OCI-LY1 (cell line): Measurements from ENCODE around the gene TJP1.
"Not testable (repeated sequence)": the region's sequence is repeated elsewhere in the genome, so short reads cannot be mapped to it uniquely, and the experiment has no call there.

Source experiments
- H2AFZ ChIP-seq: fragments of 200-600 bp; sonication (generic), shearing (Covaris generic); 2 replicates; pipeline ENCODE4 v1.6.0; 2014; ENCODE audit warnings: antibody characterized with exemption, mild to moderate bottlenecking, low read length
- H3F3A ChIP-seq: fragments of 200-600 bp; sonication (generic), shearing (Covaris generic); 2 replicates; pipeline ENCODE4 v1.6.0; 2014; ENCODE audit warnings: mild to moderate bottlenecking, antibody characterized with exemption, low read length, moderate library complexity; ENCODE audit not compliant: insufficient read depth
- H3K27ac ChIP-seq: fragments of 200-600 bp; sonication (generic); 2 replicates; pipeline ENCODE4 v1.5.1; 2014; ENCODE audit warnings: low read length, mixed run types, mild to moderate bottlenecking, low read depth; ENCODE audit not compliant: poor library complexity, severe bottlenecking
- H3K27me3 ChIP-seq: fragments of 200-600 bp; sonication (generic); 2 replicates; pipeline ENCODE4 v1.6.0; 2014; ENCODE audit warnings: antibody characterized with exemption, mild to moderate bottlenecking, low read length, moderate library complexity; ENCODE audit not compliant: insufficient read depth
- H3K36me3 ChIP-seq: fragments of 200-600 bp; sonication (generic); 2 replicates; pipeline ENCODE4 v1.6.1; 2014; ENCODE audit warnings: mild to moderate bottlenecking, antibody characterized with exemption, low read length, moderate library complexity, mixed read lengths; ENCODE audit not compliant: insufficient read depth
- H3K4me1 ChIP-seq: fragments of 200-600 bp; sonication (generic); 2 replicates; pipeline ENCODE4 v1.5.1; 2014; ENCODE audit warnings: mild to moderate bottlenecking, low read length, moderate library complexity; ENCODE audit not compliant: insufficient read depth, severe bottlenecking
- H3K4me2 ChIP-seq: fragments of 200-600 bp; sonication (generic), shearing (Covaris generic); 2 replicates; pipeline ENCODE4 v1.6.1; 2014; ENCODE audit warnings: low read length
- H3K4me3 ChIP-seq: fragments of 200-600 bp; sonication (generic); 2 replicates; pipeline ENCODE4 v1.5.1; 2014; ENCODE audit warnings: low read length, low read depth, mild to moderate bottlenecking, mixed read lengths; ENCODE audit not compliant: poor library complexity, severe bottlenecking
- H3K79me2 ChIP-seq: fragments of 200-600 bp; shearing (Covaris generic); 2 replicates; pipeline ENCODE4 v1.6.1; 2016; ENCODE audit warnings: mixed run types, low read length, mixed read lengths; ENCODE audit not compliant: insufficient read depth
- H3K9ac ChIP-seq: fragments of 200-600 bp; sonication (generic), shearing (Covaris generic); 2 replicates; pipeline ENCODE4 v1.6.1; 2014; ENCODE audit warnings: mild to moderate bottlenecking, low read length, mixed read lengths
- H3K9me2 ChIP-seq: fragments of 200-600 bp; sonication (generic), shearing (Covaris generic); 2 replicates; pipeline ENCODE4 v1.6.1; 2014; ENCODE audit warnings: low read depth, mild to moderate bottlenecking, low read length, mixed read lengths
- H3K9me3 ChIP-seq: fragments of 200-600 bp; shearing (Covaris generic); 2 replicates; pipeline ENCODE4 v1.6.1; 2014; ENCODE audit warnings: low read length, mixed read lengths
- H4K20me1 ChIP-seq: fragments of 200-600 bp; sonication (generic), shearing (Covaris generic); 2 replicates; pipeline ENCODE4 v1.6.0; 2016; ENCODE audit warnings: mild to moderate bottlenecking, low read length; ENCODE audit not compliant: insufficient read depth
- CTCF ChIP-seq: fragments of 200-600 bp; sonication (generic), shearing (Covaris generic); IDR thresholded peaks from 2 replicates; pipeline ENCODE4 v1.5.1; 2017; ENCODE audit warnings: mild to moderate bottlenecking, antibody characterized with exemption, low read length, moderate library complexity, mixed read lengths
- EZH2 ChIP-seq: fragments of 200-600 bp; sonication (generic), shearing (Covaris generic); IDR thresholded peaks from 2 replicates; pipeline ENCODE4 v1.8.0; 2017; ENCODE audit warnings: borderline replicate concordance, mixed run types, mild to moderate bottlenecking, antibody characterized with exemption, low read length, moderate library complexity, mixed read lengths

The TJP1 gene

GRCh38 chr15:29756358-29757267, 65.7 kb downstream of the TJP1 start:
- Histone ChIP-seq H3F3A (no peaks in the 10 kb centered on the region), H4K20me1 (no peaks in the 10 kb centered on the region), H3K9ac (no peak overlapping the region), H3K9me2 (no peaks in the 10 kb centered on the region), H3K4me2 (no peak overlapping the region), H3K36me3 (no peaks in the 10 kb centered on the region), H3K27ac (no peak overlapping the region), H3K4me1 (no peaks in the 10 kb centered on the region), H2AFZ (no peak overlapping the region), H3K27me3 (no peaks in the 10 kb centered on the region), H3K9me3 (no peaks in the 10 kb centered on the region), H3K4me3 (no peak overlapping the region), H3K79me2 (no peaks in the 10 kb centered on the region)
- TF ChIP-seq CTCF (no peak), EZH2 (no peak)

GRCh38 chr15:29754009-29754408, 68.3 kb downstream of the TJP1 start:
- H3K27ac ChIP-seq, H3K4me1 ChIP-seq, H2AFZ ChIP-seq, H3K36me3 ChIP-seq, H3K9me2 ChIP-seq, H3K27me3 ChIP-seq, H3K4me2 ChIP-seq, H3K79me2 ChIP-seq, H3K9me3 ChIP-seq, H3K4me3 ChIP-seq, H3F3A ChIP-seq, H4K20me1 ChIP-seq, H3K9ac ChIP-seq: not testable (repeated sequence)

- H3K36me3 ChIP-seq = no peaks in the 10 kb centered on the region
- no peak overlapping the region for H3K4me3 ChIP-seq
- no peaks in the 10 kb centered on the region for H3K79me2 ChIP-seq
- no peaks in the 10 kb centered on the region for H3K9me3 ChIP-seq
- H3F3A ChIP-seq = no peaks in the 10 kb centered on the region
- no peaks in the 10 kb centered on the region for H3K9me2 ChIP-seq
- no peak overlapping the region for H2AFZ ChIP-seq
- H4K20me1 ChIP-seq = no peaks in the 10 kb centered on the region
- no peak overlapping the region for H3K4me2 ChIP-seq
- no peak overlapping the region for H3K9ac ChIP-seq
- H3K27ac ChIP-seq = no peak overlapping the region
- no peaks in the 10 kb centered on the region for H3K27me3 ChIP-seq
- TF ChIP-seq CTCF (no peak), EZH2 (no peak)
- no peaks in the 10 kb centered on the region for H3K4me1 ChIP-seq
These were observed 68.8 kb downstream of the TJP1 start for GRCh38 chr15:29753506-29753905.

- Histone ChIP-seq H3K4me3 (no peak overlapping the region), H3K36me3 (no peaks in the 10 kb centered on the region), H3K9me2 (no peaks in the 10 kb centered on the region), H3K27ac (no peak overlapping the region), H3F3A (no peaks in the 10 kb centered on the region), H4K20me1 (no peaks in the 10 kb centered on the region), H3K4me1 (no peaks in the 10 kb centered on the region), H3K27me3 (no peaks in the 10 kb centered on the region), H3K9ac (no peak overlapping the region), H2AFZ (no peak overlapping the region), H3K79me2 (no peaks in the 10 kb centered on the region), H3K9me3 (no peaks in the 10 kb centered on the region), H3K4me2 (no peak overlapping the region)
- TF ChIP-seq CTCF (no peak), EZH2 (no peak)
These were observed 71.5 kb downstream of the TJP1 start for GRCh38 chr15:29750754-29751153.
